ENCODE results near the gene SYK.

The SYK gene

DNA sequence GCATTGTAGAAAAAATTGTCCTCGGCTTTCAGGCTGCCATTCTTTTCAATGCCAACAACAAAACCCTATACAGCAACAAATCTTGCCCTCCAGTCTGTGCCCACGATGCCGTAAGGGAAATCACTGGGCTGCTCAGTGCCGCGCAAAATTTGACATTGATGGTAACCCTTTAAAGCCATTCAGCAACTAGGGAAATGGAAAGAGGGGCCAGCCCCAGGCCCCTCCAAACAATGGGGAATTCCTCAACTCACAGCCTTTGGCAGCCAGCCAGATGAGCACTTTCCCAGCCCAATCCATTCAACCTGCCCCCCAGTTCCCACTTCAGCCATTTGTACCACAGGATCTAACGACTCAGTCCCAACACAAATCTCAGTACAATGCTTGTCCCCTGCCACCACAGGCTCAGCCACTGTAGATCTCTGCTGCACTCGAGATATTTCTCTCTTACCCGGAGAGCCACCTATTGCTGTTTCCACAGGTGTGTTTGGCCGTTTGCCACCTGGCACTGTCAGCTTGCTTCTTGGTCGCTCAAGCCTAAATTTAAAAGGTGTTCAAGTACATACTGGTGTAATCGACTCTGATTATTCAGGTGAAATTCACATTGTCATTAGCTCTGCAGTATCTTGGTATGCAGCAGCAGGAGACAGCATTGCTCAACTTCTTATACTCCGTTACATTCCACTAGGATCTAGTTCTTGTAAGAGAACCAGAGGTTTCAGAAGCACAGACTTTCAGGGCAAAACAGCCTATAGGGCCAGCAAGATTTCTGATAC is 103.3 kb downstream of the SYK start:
- no peaks in the 10 kb centered on the region for H3K79me2 ChIP-seq (ENCODE audit: low read length)
- H3K4me3 ChIP-seq (ENCODE audit: low read length) = no peak overlapping the region
- H2AFZ ChIP-seq (ENCODE audit: low read depth, low read length) = no peak overlapping the region
- H3K27ac ChIP-seq (ENCODE audit: low read length) = no peak overlapping the region
- no peaks in the 10 kb centered on the region for H4K20me1 ChIP-seq (ENCODE audit: insufficient read depth, low read length)
- H3K4me1 ChIP-seq (ENCODE audit: low read length) = no peaks in the 10 kb centered on the region
- H3K9ac ChIP-seq (ENCODE audit: low read length) = no peak overlapping the region
- H3K9me3 ChIP-seq (ENCODE audit: insufficient read depth, low read length) = no peaks in the 10 kb centered on the region
- TF ChIP-seq EZH2phosphoT487 (IDR thresholded peaks at IDR 0.05; ENCODE audit: low read depth) = no peak
- no peak for TF ChIP-seq CTCF (IDR thresholded peaks at IDR 0.05; ENCODE audit: low read depth, low read length)
- no peaks in the 10 kb centered on the region for H3K27me3 ChIP-seq (ENCODE audit: low read depth, low read length)
- H3K4me2 ChIP-seq (ENCODE audit: low read length) = no peak overlapping the region
- peaks cover 20% of the 10 kb centered on the region for H3K36me3 ChIP-seq (replicated peaks; ENCODE audit: low read depth, low read length)

- H3K4me1 ChIP-seq (ENCODE audit: low read length) = no peaks in the 10 kb centered on the region
- H3K36me3 ChIP-seq (replicated peaks; ENCODE audit: low read depth, low read length) = peaks cover 15% of the 10 kb centered on the region
- no peaks in the 10 kb centered on the region for H3K79me2 ChIP-seq (ENCODE audit: low read length)
Observed at GRCh38 chr9:90905822-90906221, 104.2 kb downstream of the SYK start.

GRCh38 chr9:90906316-90907055 is 104.9 kb downstream of the SYK start:
- Histone ChIP-seq H3K4me1 (ENCODE audit: low read length) (no peaks in the 10 kb centered on the region), H2AFZ (ENCODE audit: low read depth, low read length) (no peak overlapping the region), H3K36me3 (replicated peaks; ENCODE audit: low read depth, low read length) (peaks cover 14% of the 10 kb centered on the region), H3K9me3 (ENCODE audit: insufficient read depth, low read length) (no peaks in the 10 kb centered on the region), H3K4me2 (ENCODE audit: low read length) (no peak overlapping the region), H3K79me2 (ENCODE audit: low read length) (no peaks in the 10 kb centered on the region), H3K4me3 (ENCODE audit: low read length) (no peak overlapping the region), H3K9ac (ENCODE audit: low read length) (no peak overlapping the region), H4K20me1 (ENCODE audit: insufficient read depth, low read length) (no peaks in the 10 kb centered on the region), H3K27me3 (ENCODE audit: low read depth, low read length) (no peaks in the 10 kb centered on the region), H3K27ac (ENCODE audit: low read length) (no peak overlapping the region)
- TF ChIP-seq CTCF (IDR thresholded peaks at IDR 0.05; ENCODE audit: low read depth, low read length) = no peak
- no peak for TF ChIP-seq EZH2phosphoT487 (IDR thresholded peaks at IDR 0.05; ENCODE audit: low read depth)

More at GRCh38 chr9:90905822-90906221, 104.2 kb downstream of the SYK start:
- Histone ChIP-seq H3K27ac (ENCODE audit: low read length) (no peak overlapping the region), H3K27me3 (ENCODE audit: low read depth, low read length) (no peaks in the 10 kb centered on the region), H4K20me1 (ENCODE audit: insufficient read depth, low read length) (no peaks in the 10 kb centered on the region), H3K9ac (ENCODE audit: low read length) (no peak overlapping the region), H3K9me3 (ENCODE audit: insufficient read depth, low read length) (no peaks in the 10 kb centered on the region), H2AFZ (ENCODE audit: low read depth, low read length) (no peak overlapping the region), H3K4me2 (ENCODE audit: low read length) (no peak overlapping the region), H3K4me3 (ENCODE audit: low read length) (no peak overlapping the region)
- no peak for TF ChIP-seq EZH2phosphoT487 (IDR thresholded peaks at IDR 0.05; ENCODE audit: low read depth)
- TF ChIP-seq CTCF (IDR thresholded peaks at IDR 0.05; ENCODE audit: low read depth, low read length) = no peak

GRCh38 chr9:90907056-90907445 is 105.4 kb downstream of the SYK start:
- Histone ChIP-seq H3K4me3 (ENCODE audit: low read length) (no peak overlapping the region), H3K9ac (ENCODE audit: low read length) (no peak overlapping the region), H3K79me2 (ENCODE audit: low read length) (no peaks in the 10 kb centered on the region), H2AFZ (ENCODE audit: low read depth, low read length) (no peak overlapping the region), H3K36me3 (replicated peaks; ENCODE audit: low read depth, low read length) (peaks cover 8% of the 10 kb centered on the region), H3K9me3 (ENCODE audit: insufficient read depth, low read length) (no peaks in the 10 kb centered on the region), H3K27ac (ENCODE audit: low read length) (no peak overlapping the region), H3K4me2 (ENCODE audit: low read length) (no peak overlapping the region), H3K27me3 (ENCODE audit: low read depth, low read length) (no peaks in the 10 kb centered on the region), H3K4me1 (ENCODE audit: low read length) (no peaks in the 10 kb centered on the region), H4K20me1 (ENCODE audit: insufficient read depth, low read length) (no peaks in the 10 kb centered on the region)
- TF ChIP-seq EZH2phosphoT487 (IDR thresholded peaks at IDR 0.05; ENCODE audit: low read depth) (no peak), CTCF (IDR thresholded peaks at IDR 0.05; ENCODE audit: low read depth, low read length) (no peak)
